Endothelial cell (in vitro differentiated cells): Measurements from ENCODE around the gene HAX1. TPM values are rescaled to one million over a fixed set of nuclear protein-coding genes. Genes with fewer than 3 reads are reported as not detected.
"Not testable (repeated sequence)": the region's sequence is repeated elsewhere in the genome, so short reads cannot be mapped to it uniquely, and the experiment has no call there.

Source experiments
- DNase-seq: peaks from one replicate; pipeline ENCODE4 v3.0.0; 2021; ENCODE audit warnings: low spot score
- H3K27ac Mint-ChIP-seq: one replicate; pipeline ENCODE4 v1.8.0; 2021; ENCODE audit warnings: mixed read lengths, inconsistent platforms; ENCODE audit not compliant: unreplicated experiment
- H3K27me3 Mint-ChIP-seq: one replicate; pipeline ENCODE4 v1.8.0; 2021; ENCODE audit warnings: mild to moderate bottlenecking, moderate library complexity, mixed read lengths, inconsistent platforms; ENCODE audit not compliant: unreplicated experiment
- H3K36me3 Mint-ChIP-seq: one replicate; pipeline ENCODE4 v1.8.0; 2021; ENCODE audit warnings: mild to moderate bottlenecking, low read depth, mixed read lengths, inconsistent platforms; ENCODE audit not compliant: unreplicated experiment
- H3K4me1 Mint-ChIP-seq: one replicate; pipeline ENCODE4 v1.8.0; 2021; ENCODE audit warnings: mild to moderate bottlenecking, mixed read lengths, inconsistent platforms; ENCODE audit not compliant: unreplicated experiment
- H3K4me3 Mint-ChIP-seq: one replicate; pipeline ENCODE4 v1.8.0; 2021; ENCODE audit warnings: mild to moderate bottlenecking, mixed read lengths, inconsistent platforms; ENCODE audit not compliant: unreplicated experiment
- H3K9me3 Mint-ChIP-seq: one replicate; pipeline ENCODE4 v1.8.0; 2021; ENCODE audit warnings: mixed read lengths, inconsistent platforms; ENCODE audit not compliant: unreplicated experiment
- CTCF ChIP-seq: fragments of 200-600 bp; sonication (generic); IDR thresholded peaks from one replicate; pipeline ENCODE4 v1.5.0; 2021; ENCODE audit warnings: antibody characterized with exemption; ENCODE audit not compliant: unreplicated experiment
- total RNA-seq: library from RNA; stranded (reverse); fragmentation: NEBNext Ultra II Directional; extraction: Animal tissue kit (Norgen Biotek cat#: 25700); gene quantifications from one replicate; pipeline ENCODE4 v1.2.1, GENCODE V29; 2021; ENCODE audit not compliant: unreplicated experiment

The HAX1 gene
- total RNA-seq, 1 donor from 2014 or later = 57.1 TPM

DNA sequence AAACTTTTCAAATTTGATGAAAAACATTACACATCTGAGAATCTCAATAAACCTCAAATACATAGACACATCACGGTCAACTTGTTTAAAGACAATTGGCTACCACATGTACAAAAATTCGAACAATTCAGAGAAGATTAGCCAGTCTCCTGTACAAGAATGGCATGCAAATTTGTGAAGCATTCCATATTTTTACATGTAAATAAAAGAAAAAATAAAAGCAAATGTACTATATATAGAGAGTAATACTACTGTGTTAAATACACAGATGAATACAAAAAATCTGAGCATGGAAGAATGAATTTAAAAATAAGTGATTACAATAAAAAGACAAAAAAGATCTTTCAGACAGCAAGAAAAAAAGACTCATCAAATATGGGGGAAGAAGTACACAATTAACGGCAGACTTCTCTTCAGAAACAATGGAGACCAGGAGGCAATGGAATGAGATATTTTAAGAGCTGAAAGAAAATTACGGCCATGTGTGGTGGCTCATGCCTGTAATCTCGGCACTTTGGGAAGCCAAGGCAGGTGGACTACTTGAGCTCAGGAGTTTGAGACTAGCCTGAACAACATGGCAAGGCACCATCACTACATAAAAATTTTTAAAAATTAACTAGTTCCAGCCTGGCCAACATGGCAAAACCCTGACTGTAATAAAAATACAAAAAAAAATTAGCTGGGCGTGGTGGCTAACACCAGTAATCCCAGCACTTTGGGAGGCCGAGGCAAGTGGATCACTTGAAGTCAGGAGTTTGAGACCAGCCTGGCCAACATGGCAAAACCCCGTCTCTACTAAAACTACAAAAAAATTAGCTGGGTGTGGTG is 23.2 kb downstream of the HAX1 start:
- Mint-ChIP-seq H3K27ac (no peak overlapping the region), H3K36me3 (peaks cover 13% of the 10 kb centered on the region), H3K27me3 (peaks cover 1% of the 10 kb centered on the region), H3K4me1 (no peaks in the 10 kb centered on the region), H3K9me3 (peaks cover 12% of the 10 kb centered on the region), H3K4me3 (no peak overlapping the region)
- no peak for TF ChIP-seq CTCF
- DNase-seq = no peak

DNA sequence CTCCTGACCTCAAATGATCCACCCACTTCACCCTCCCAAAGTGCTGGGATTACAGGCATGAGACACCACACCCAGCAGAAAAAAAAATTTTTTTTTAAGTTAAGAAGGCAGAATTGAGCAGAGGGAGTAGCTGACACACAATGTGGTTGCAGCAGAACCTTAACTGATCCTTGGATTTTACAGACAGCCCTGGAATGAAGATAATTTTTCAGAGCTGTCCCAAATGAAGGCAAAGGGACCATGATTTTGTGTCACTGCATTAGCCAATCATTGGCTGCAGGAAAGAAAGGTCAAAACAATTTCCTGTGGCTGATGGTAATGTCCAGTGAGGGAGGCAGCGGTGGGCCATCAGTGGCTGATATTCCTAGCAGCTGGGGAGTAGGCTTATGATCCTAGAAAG is 29.2 kb downstream of the HAX1 start:
- Mint-ChIP-seq H3K27me3 (peaks cover 9% of the 10 kb centered on the region), H3K27ac (no peak overlapping the region), H3K4me3 (no peak overlapping the region), H3K4me1 (no peaks in the 10 kb centered on the region), H3K9me3 (no peaks in the 10 kb centered on the region), H3K36me3 (no peaks in the 10 kb centered on the region)
- TF ChIP-seq CTCF = no peak
- no peak for DNase-seq

- Mint-ChIP-seq H3K9me3 (no peaks in the 10 kb centered on the region), H3K27ac (no peak overlapping the region), H3K4me1 (no peaks in the 10 kb centered on the region), H3K27me3 (peaks cover 10% of the 10 kb centered on the region), H3K4me3 (no peak overlapping the region), H3K36me3 (no peaks in the 10 kb centered on the region)
- DNase-seq = no peak
- TF ChIP-seq CTCF = no peak
Observed at GRCh38 chr1:154304664-154305337, 32.4 kb downstream of the HAX1 start.

- no peak for TF ChIP-seq CTCF
- DNase-seq = no peak
- no peaks in the 10 kb centered on the region for H3K4me1 Mint-ChIP-seq
- H3K36me3 Mint-ChIP-seq = no peaks in the 10 kb centered on the region
- no peak overlapping the region for H3K4me3 Mint-ChIP-seq
- peaks cover 10% of the 10 kb centered on the region for H3K27me3 Mint-ChIP-seq
- no peaks in the 10 kb centered on the region for H3K9me3 Mint-ChIP-seq
- H3K27ac Mint-ChIP-seq = no peak overlapping the region
Observed at GRCh38 chr1:154306151-154306550, 33.7 kb downstream of the HAX1 start.

- H3K9me3 Mint-ChIP-seq, DNase-seq, H3K36me3 Mint-ChIP-seq, H3K4me1 Mint-ChIP-seq, H3K4me3 Mint-ChIP-seq, H3K27ac Mint-ChIP-seq: not testable (repeated sequence)
- peaks cover 12% of the 10 kb centered on the region for H3K27me3 Mint-ChIP-seq
Observed at GRCh38 chr1:154307670-154308270, 35.3 kb downstream of the HAX1 start.

GRCh38 chr1:154309136-154309535 is 36.7 kb downstream of the HAX1 start:
- H3K9me3 Mint-ChIP-seq, H3K4me3 Mint-ChIP-seq, DNase-seq, H3K4me1 Mint-ChIP-seq, H3K27ac Mint-ChIP-seq, H3K36me3 Mint-ChIP-seq: not testable (repeated sequence)
- peaks cover 13% of the 10 kb centered on the region for H3K27me3 Mint-ChIP-seq

DNA sequence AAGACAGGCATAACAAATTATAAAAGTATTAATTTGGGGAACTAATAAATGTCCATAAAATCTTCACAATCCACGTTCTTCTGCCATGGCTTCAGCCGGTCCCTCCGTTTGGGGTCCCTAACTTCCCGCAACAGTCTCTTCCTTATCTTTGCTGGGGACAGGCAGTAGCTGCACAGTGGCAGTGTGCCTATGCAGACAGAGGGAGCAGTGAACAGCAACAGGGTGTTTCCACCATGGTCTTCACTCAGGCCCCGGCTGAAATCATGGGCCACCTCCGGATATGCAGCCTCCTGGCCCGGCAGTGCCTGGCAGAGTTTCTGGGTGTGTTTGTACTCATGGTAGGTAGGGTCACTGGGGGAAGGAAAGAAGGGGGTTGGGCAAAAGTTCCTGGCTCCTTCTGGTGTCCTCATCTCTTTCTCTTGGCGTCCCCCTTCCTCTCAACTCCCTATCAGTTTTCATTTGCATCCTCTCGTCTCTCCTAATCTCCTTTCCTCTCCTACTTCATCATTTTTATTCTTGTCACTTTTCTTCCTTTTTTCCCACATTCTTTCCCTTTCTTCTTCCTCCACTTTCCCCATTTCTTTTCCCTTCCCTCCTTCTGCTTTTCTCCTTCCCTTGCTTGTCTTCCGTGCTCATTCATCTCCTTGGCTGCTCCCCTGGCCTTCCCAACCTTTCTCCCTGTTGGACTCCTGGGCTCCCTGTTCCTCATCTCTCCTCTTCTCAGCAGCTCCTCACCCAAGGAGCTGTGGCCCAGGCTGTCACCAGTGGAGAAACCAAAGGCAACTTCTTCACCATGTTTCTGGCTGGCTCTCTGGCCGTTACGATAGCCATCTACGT is 40.0 kb downstream of the HAX1 start:
- H3K27ac Mint-ChIP-seq, H3K27me3 Mint-ChIP-seq, H3K36me3 Mint-ChIP-seq, DNase-seq, H3K4me3 Mint-ChIP-seq, H3K9me3 Mint-ChIP-seq, H3K4me1 Mint-ChIP-seq: not testable (repeated sequence)
